ENCODE results near the gene PRDM16. TPM values are rescaled to one million over a fixed set of nuclear protein-coding genes. Genes with fewer than 3 reads are reported as not detected.
A peak's percentile ranks its signal among the peaks of the same experiment; 100 is the strongest.

Gene PRDM16
- polyA plus RNA-seq, 1 donor from 2014 or later: not detected

GRCh38 chr1:3257788-3258187 lies 188.8 kb downstream of the PRDM16 start:
- Mint-ChIP-seq H3K9me3 (peaks cover 3 to 6% (median 4%) of the 10 kb centered on the region in 3 donors), H3K27ac (no peak overlapping the region), H3K4me1 (no peaks in the 10 kb centered on the region), H3K36me3 (no peaks in the 10 kb centered on the region), H3K27me3 (no peaks in the 10 kb centered on the region), H3K4me3 (no peak overlapping the region)

GRCh38 chr1:3258386-3259003 lies 189.5 kb downstream of the PRDM16 start:
- no peaks in the 10 kb centered on the region for H3K36me3 Mint-ChIP-seq
- no peak overlapping the region for H3K27ac Mint-ChIP-seq
- no peaks in the 10 kb centered on the region for H3K4me1 Mint-ChIP-seq
- no peak overlapping the region for H3K4me3 Mint-ChIP-seq
- H3K27me3 Mint-ChIP-seq: no peaks in the 10 kb centered on the region
- peaks cover 3 to 6% (median 4%) of the 10 kb centered on the region in 3 donors for H3K9me3 Mint-ChIP-seq

- Mint-ChIP-seq H3K9me3 (peaks cover 1 to 6% (median 4%) of the 10 kb centered on the region in 3 donors), H3K27ac (no peak overlapping the region), H3K36me3 (no peaks in the 10 kb centered on the region), H3K4me3 (no peak overlapping the region), H3K27me3 (no peaks in the 10 kb centered on the region), H3K4me1 (no peaks in the 10 kb centered on the region)
Observed at GRCh38 chr1:3259020-3259419, 190.0 kb downstream of the PRDM16 start.

- Mint-ChIP-seq H3K36me3 (no peaks in the 10 kb centered on the region), H3K4me3 (no peak overlapping the region), H3K27ac (no peak overlapping the region), H3K9me3 (peaks cover 1 to 6% (median 4%) of the 10 kb centered on the region in 3 donors), H3K27me3 (no peaks in the 10 kb centered on the region), H3K4me1 (no peaks in the 10 kb centered on the region)
Observed at GRCh38 chr1:3261007-3261968, 192.3 kb downstream of the PRDM16 start.

- Mint-ChIP-seq H3K4me1 (no peaks in the 10 kb centered on the region), H3K27ac (no peak overlapping the region), H3K36me3 (no peaks in the 10 kb centered on the region), H3K27me3 (no peaks in the 10 kb centered on the region), H3K9me3 (peaks cover 2 to 5% (median 3%) of the 10 kb centered on the region in 3 donors), H3K4me3 (no peak overlapping the region)
Observed at GRCh38 chr1:3261969-3262579, 193.1 kb downstream of the PRDM16 start.

- no peaks in the 10 kb centered on the region for H3K4me1 Mint-ChIP-seq
- H3K27ac Mint-ChIP-seq: no peak overlapping the region
- no peak overlapping the region for H3K4me3 Mint-ChIP-seq
- no peaks in the 10 kb centered on the region for H3K27me3 Mint-ChIP-seq
- H3K9me3 Mint-ChIP-seq: peaks cover 0 to 6% (median 2%) of the 10 kb centered on the region in 3 donors
- H3K36me3 Mint-ChIP-seq: no peaks in the 10 kb centered on the region
Observed at GRCh38 chr1:3262681-3263286, 193.8 kb downstream of the PRDM16 start.

- peaks cover 0 to 4% (median 2%) of the 10 kb centered on the region in 3 donors for H3K9me3 Mint-ChIP-seq
- no peaks in the 10 kb centered on the region for H3K27me3 Mint-ChIP-seq
- H3K27ac Mint-ChIP-seq: no peak overlapping the region
- H3K4me1 Mint-ChIP-seq: no peaks in the 10 kb centered on the region
- no peak overlapping the region for H3K4me3 Mint-ChIP-seq
- no peaks in the 10 kb centered on the region for H3K36me3 Mint-ChIP-seq
Observed at GRCh38 chr1:3263790-3264189, 194.8 kb downstream of the PRDM16 start.

- H3K27me3 Mint-ChIP-seq: no peaks in the 10 kb centered on the region
- peaks cover 0 to 4% (median 2%) of the 10 kb centered on the region in 3 donors for H3K9me3 Mint-ChIP-seq
- no peaks in the 10 kb centered on the region for H3K4me1 Mint-ChIP-seq
- H3K36me3 Mint-ChIP-seq: no peaks in the 10 kb centered on the region
- H3K4me3 Mint-ChIP-seq: no peak overlapping the region
- peak overlapping the region in 1 of 3 donors; percentile 63 for H3K27ac Mint-ChIP-seq
Observed at GRCh38 chr1:3264456-3264855, 195.5 kb downstream of the PRDM16 start.

GRCh38 chr1:3265835-3266805 lies 197.1 kb downstream of the PRDM16 start:
- H3K4me1 Mint-ChIP-seq: no peaks in the 10 kb centered on the region
- no peaks in the 10 kb centered on the region for H3K27me3 Mint-ChIP-seq
- no peaks in the 10 kb centered on the region for H3K36me3 Mint-ChIP-seq
- no peak overlapping the region for H3K27ac Mint-ChIP-seq
- H3K4me3 Mint-ChIP-seq: no peak overlapping the region
- peaks cover 0 to 4% (median 0%) of the 10 kb centered on the region in 3 donors for H3K9me3 Mint-ChIP-seq

- no peaks in the 10 kb centered on the region for H3K36me3 Mint-ChIP-seq
- H3K9me3 Mint-ChIP-seq: peaks cover 0 to 4% (median 0%) of the 10 kb centered on the region in 3 donors
- H3K27me3 Mint-ChIP-seq: no peaks in the 10 kb centered on the region
- no peaks in the 10 kb centered on the region for H3K4me1 Mint-ChIP-seq
- H3K27ac Mint-ChIP-seq: no peak overlapping the region
- no peak overlapping the region for H3K4me3 Mint-ChIP-seq
Observed at GRCh38 chr1:3266870-3267549, 198.0 kb downstream of the PRDM16 start.

- Mint-ChIP-seq H3K36me3 (no peaks in the 10 kb centered on the region), H3K4me1 (no peaks in the 10 kb centered on the region), H3K27ac (no peak overlapping the region), H3K9me3 (peaks cover 0 to 4% (median 0%) of the 10 kb centered on the region in 3 donors), H3K4me3 (no peak overlapping the region), H3K27me3 (no peaks in the 10 kb centered on the region)
Observed at GRCh38 chr1:3267550-3268270, 198.7 kb downstream of the PRDM16 start.

- Mint-ChIP-seq H3K36me3 (no peaks in the 10 kb centered on the region), H3K4me1 (no peaks in the 10 kb centered on the region), H3K27me3 (no peaks in the 10 kb centered on the region), H3K27ac (no peak overlapping the region), H3K9me3 (peaks cover 0 to 4% (median 0%) of the 10 kb centered on the region in 3 donors), H3K4me3 (no peak overlapping the region)
Observed at GRCh38 chr1:3268281-3268680, 199.3 kb downstream of the PRDM16 start.

All from IgD-negative memory B cell (primary cell).